SKM-1 (cell line): ENCODE measurements around the gene B2M.
"Not testable (repeated sequence)": the region's sequence is repeated elsewhere in the genome, so short reads cannot be mapped to it uniquely, and the experiment has no call there.

Experiments
- DNase-seq: peaks from one replicate; lab custom pipeline; 2025; ENCODE audit not compliant: unreplicated experiment; lab: John Stamatoyannopoulos, UW

Gene B2M

GRCh38 chr15:44697014-44697413, 14.3 kb upstream of the B2M start:
- no peak for DNase-seq

GRCh38 chr15:44698641-44699040, 12.7 kb upstream of the B2M start:
- DNase-seq, result no peak

GRCh38 chr15:44700676-44701075, 10.6 kb upstream of the B2M start:
- DNase-seq, result not testable (repeated sequence)

GRCh38 chr15:44705986-44706385, 5.3 kb upstream of the B2M start:
- DNase-seq, result no peak

- no peak for DNase-seq
These were observed 4.9 kb upstream of the B2M start for GRCh38 chr15:44706401-44706800.

- no peak for DNase-seq
These were observed 4.2 kb upstream of the B2M start for GRCh38 chr15:44706946-44707636.

- DNase-seq, result peak; percentile 72
These were observed 851 bp upstream of the B2M start for GRCh38 chr15:44710236-44711095.

- no peak for DNase-seq
These were observed 527 bp downstream of the B2M start for GRCh38 chr15:44711743-44712345.

- DNase-seq, result peak; percentile 32
These were observed 1.2 kb downstream of the B2M start for GRCh38 chr15:44712346-44713005.

GRCh38 chr15:44713006-44713966, 2.0 kb downstream of the B2M start:
- DNase-seq, result no peak

GRCh38 chr15:44715142-44715796, 4.0 kb downstream of the B2M start:
- DNase-seq, result no peak

GRCh38 chr15:44715797-44716334, 4.5 kb downstream of the B2M start:
- no peak for DNase-seq

GRCh38 chr15:44716983-44717602, 5.8 kb downstream of the B2M start:
- no peak for DNase-seq

GRCh38 chr15:44718180-44718926, 7.0 kb downstream of the B2M start:
- DNase-seq, result no peak

GRCh38 chr15:44718927-44719292, 7.6 kb downstream of the B2M start:
- DNase-seq, result no peak

- no peak for DNase-seq
These were observed 8.1 kb downstream of the B2M start for GRCh38 chr15:44719293-44719999.

GRCh38 chr15:44720000-44720435, 8.7 kb downstream of the B2M start:
- not testable (repeated sequence) for DNase-seq
